A172 (cell line): Measurements from ENCODE around the gene IQCC. TPM values are rescaled to one million over a fixed set of nuclear protein-coding genes. Genes with fewer than 3 reads are reported as not detected.

ENCODE experiments used
- DNase-seq: peaks from one replicate; pipeline ENCODE4 v3.0.0-alpha.2; 2015; ENCODE audit warnings: low spot score
- total RNA-seq: library from RNA; depleted of rRNA; stranded (reverse); fragments of >200 nt; shearing (Covaris generic); gene quantifications from 2 replicates; pipeline ENCODE4 v1.2.3, GENCODE V29; 2014; rRNA removed

Gene IQCC
- total RNA-seq, 1 experiment from 2014 or later: 0.45 TPM

DNA sequence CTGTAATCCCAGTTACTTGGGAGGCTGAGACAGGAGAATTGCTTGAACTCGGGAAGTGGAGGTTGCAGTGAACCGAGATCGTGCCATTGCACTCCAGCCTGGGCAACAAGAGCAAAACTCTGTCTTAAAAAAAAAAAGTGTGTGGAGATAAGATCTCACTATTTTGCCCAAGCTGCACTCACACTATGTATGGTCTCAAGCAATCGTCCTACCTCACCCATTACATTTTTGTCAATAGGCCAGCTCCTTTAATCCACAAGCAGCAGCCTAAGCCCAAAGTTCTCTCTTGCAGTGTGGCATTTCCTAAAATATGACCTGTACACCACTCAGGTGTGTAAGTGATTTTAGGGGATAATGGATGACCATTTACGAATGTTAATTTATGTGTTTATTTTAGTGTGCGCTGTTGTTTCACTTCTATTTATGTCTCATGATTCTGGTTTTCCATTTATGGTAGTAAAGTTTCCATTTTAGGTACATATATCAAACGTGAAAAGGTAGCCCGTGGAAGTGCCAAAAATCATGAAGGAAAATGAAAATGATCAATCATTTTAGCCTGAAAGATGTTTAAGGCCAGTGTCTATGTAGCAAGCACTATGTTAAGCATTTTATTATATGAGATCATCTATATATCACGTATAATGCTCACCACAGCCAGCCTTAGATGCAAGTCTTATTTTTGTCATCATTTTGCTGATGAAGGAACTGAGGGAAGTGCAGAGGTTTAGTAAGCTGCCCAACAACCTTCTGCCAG, 51.2 kb downstream of the IQCC start:
- no peak for DNase-seq

DNA sequence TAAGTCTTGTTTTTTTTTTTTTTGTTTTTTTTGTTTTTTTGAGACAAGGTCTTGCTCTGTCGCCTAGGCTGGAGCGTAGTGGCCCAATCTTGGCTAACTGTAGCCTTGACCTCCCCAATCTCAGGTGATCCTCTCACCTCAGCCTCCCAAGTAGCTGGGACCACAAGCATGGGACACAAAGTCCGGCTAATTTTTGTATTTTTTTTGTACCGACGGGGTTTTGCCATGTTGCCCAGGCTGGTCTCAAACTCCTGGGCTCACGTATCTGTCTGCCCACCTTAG, 51.7 kb downstream of the IQCC start:
- no peak for DNase-seq

Other genes starting within 250 kb of the IQCC start
- 58.0 and 70.0 TPM in 2 replicates for gene KHDRBS1, start 191.8 kb upstream of the IQCC start, total RNA-seq
- 1.5 and 3.0 TPM in 2 replicates for gene TMEM39B, start 132.7 kb upstream of the IQCC start, total RNA-seq
- 35.5 and 37.8 TPM in 2 replicates for gene KPNA6, start 97.6 kb upstream of the IQCC start, total RNA-seq
- gene TXLNA, start 26.0 kb upstream of the IQCC start, total RNA-seq: 22.1 and 24.6 TPM in 2 replicates
- 5.7 and 9.1 TPM in 2 replicates for gene CCDC28B, start 5.1 kb upstream of the IQCC start, total RNA-seq
- gene DCDC2B, start 3.4 kb downstream of the IQCC start, total RNA-seq: not detected in 2 replicates
- 3.6 and 5.5 TPM in 2 replicates for gene TMEM234, start 16.7 kb downstream of the IQCC start, total RNA-seq
- 283 and 299 TPM in 2 replicates for gene EIF3I, start 16.7 kb downstream of the IQCC start, total RNA-seq
- gene FAM167B, start 41.6 kb downstream of the IQCC start, total RNA-seq: 5.8 and 8.5 TPM in 2 replicates
- not detected in 2 replicates for gene LCK, start 45.6 kb downstream of the IQCC start, total RNA-seq
- 61.0 and 61.8 TPM in 2 replicates for gene HDAC1, start 86.4 kb downstream of the IQCC start, total RNA-seq
- gene MARCKSL1, start 130.6 kb downstream of the IQCC start, total RNA-seq: 91.0 and 91.1 TPM in 2 replicates
- 0.34 and 0.45 TPM in 2 replicates for gene FAM229A, start 156.8 kb downstream of the IQCC start, total RNA-seq
- gene TSSK3, start 156.9 kb downstream of the IQCC start, total RNA-seq: 0.24 TPM in 1 of 2 replicates, not detected in the other
- 40.6 and 53.1 TPM in 2 replicates for gene BSDC1, start 188.8 kb downstream of the IQCC start, total RNA-seq